NCI-H748 (cell line): ENCODE results near the gene DIP2C.
"Not testable (repeated sequence)": the region's sequence is repeated elsewhere in the genome, so short reads cannot be mapped to it uniquely, and the experiment has no call there.

Experiments used
- DNase-seq: peaks from one replicate; lab custom pipeline; 2025; ENCODE audit not compliant: unreplicated experiment; lab: John Stamatoyannopoulos, UW

Gene DIP2C

DNA sequence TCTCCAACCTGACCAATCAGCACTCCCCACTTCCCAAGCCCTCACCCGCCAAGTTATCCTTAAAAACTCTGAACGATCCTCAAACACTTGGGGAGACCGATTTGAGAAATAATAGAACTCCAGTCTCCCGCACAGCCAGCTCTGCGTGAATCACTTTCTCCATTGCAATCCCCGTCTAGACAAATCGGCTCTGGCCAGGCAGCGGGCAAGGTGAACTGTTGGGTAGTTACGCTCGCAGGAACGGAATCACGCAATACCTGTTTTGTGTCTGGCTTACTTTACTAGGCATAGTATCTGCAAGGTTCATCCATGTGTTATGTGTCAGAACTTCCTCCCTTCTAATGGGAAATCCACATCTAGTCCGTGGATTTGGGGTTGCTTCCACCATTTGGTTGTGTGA is 282.5 kb downstream of the DIP2C start:
- no peak for DNase-seq

DNA sequence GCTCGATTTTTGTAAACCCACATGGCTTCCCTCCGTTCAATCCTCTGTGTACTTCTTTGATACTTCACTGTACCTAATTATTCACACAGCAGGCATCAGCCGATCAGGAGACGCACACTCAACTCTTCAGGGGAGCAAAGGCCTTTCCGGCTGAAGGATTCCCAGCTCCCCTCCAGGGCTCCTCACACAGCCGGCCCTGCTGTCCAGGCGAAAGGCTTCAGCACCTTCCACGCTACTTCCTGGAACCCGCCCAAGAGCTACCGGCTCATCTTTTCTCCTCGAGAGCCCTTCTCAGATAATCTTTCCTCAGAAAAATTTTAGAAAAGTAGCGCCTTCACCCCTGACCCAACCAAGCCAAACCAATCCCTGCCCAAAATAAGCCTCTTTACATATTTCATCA is 283.8 kb downstream of the DIP2C start:
- DNase-seq = no peak

- DNase-seq = no peak
Measured at GRCh38 chr10:404991-405390, 284.5 kb downstream of the DIP2C start.

DNA sequence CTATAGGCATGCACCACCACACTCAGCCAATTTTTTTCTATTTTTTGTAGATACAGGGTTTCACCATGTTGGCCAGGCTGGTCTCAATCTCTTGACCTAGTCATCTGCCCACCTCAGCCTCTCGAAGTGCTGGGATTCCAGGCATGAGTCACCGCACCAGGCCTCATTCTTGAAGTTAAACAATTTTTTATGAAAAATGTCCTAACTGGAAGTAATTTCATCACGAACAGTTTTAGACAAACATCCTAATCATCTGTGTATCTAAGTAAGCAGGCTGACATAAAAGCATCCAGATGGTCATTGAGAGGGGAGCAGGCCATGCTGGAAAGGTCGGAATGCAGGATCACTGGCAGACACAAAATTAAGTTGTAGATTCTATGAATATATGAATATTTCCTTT is 285.1 kb downstream of the DIP2C start:
- DNase-seq = no peak

GRCh38 chr10:398954-399353 is 290.5 kb downstream of the DIP2C start:
- no peak for DNase-seq

GRCh38 chr10:397321-398068 is 292.0 kb downstream of the DIP2C start:
- no peak for DNase-seq

- no peak for DNase-seq
Measured at GRCh38 chr10:396535-397220, 292.8 kb downstream of the DIP2C start.

DNA sequence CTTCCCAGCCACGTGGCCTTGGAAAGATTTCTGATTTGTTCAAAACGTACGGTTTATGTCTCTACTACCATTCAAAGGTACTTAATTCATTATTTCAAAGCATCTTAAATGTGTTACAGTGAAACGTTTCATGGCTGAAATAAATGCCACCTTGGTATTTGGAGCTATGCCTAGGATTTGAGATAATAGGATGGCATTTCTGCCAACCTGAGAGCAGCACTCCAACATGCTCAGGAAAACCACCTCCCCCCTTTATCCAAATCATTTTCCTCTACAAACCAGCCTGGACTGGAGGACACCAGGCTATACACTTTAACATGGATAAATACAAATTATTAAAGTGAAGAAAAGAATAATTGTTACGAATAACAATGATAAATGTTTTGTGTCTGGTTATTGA is 293.4 kb downstream of the DIP2C start:
- DNase-seq = no peak

DNA sequence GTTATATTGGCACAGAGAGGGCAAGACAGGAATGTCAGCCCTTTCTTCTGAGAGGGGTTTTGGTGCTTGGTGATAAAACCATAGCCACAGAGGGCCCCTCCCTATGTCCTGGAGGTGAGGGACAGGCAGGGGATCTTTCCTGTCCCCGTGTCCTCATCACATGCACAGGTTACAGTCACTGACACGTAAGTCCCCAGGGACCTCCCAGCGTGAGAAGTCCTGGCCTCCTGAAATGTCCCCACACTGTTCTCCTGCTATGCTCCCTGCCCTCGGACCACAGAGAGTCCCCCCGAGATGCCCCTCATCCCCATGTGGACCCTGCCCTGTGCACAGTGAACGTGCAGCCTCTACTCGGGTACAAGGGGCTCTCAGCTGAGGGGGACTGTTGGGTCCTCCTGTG is 293.8 kb downstream of the DIP2C start:
- DNase-seq = no peak

DNA sequence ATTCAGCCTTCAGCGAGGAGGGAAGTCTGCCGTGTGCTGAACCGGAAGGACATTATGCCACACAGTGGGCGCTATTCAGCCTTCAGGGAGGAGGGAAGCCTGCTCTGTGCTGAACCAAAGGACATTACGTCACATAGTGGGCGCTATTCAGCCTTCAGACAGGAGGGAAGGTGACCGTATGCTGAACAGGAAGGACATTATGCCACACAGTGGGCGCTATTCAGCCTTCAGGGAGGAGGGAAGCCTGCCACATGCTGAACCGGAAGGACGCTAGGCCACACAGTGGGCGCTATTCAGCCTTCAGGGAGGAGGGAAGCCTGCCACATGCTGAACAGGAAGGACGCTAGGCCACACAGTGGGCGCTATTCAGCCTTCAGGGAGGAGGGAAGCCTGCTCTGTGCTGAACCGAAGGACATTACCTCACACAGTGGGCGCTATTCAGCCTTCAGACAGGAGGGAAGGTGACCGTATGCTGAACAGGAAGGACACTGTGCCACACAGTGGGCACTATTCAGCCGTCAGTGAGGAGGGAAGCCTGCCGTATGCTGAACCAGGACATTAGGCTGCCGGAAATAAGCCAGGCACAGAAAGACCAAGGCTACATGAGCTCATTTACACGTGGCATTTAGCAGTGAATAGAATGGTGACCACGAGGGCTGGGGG is 294.9 kb downstream of the DIP2C start:
- DNase-seq = not testable (repeated sequence)

- no peak for DNase-seq
Measured at GRCh38 chr10:393787-394438, 295.6 kb downstream of the DIP2C start.

- no peak for DNase-seq
Measured at GRCh38 chr10:393106-393745, 296.2 kb downstream of the DIP2C start.

- DNase-seq = no peak
Measured at GRCh38 chr10:392705-393037, 296.8 kb downstream of the DIP2C start.

- DNase-seq = no peak
Measured at GRCh38 chr10:391847-392704, 297.4 kb downstream of the DIP2C start.

GRCh38 chr10:391305-391704 is 298.2 kb downstream of the DIP2C start:
- DNase-seq = peak; percentile 73

DNA sequence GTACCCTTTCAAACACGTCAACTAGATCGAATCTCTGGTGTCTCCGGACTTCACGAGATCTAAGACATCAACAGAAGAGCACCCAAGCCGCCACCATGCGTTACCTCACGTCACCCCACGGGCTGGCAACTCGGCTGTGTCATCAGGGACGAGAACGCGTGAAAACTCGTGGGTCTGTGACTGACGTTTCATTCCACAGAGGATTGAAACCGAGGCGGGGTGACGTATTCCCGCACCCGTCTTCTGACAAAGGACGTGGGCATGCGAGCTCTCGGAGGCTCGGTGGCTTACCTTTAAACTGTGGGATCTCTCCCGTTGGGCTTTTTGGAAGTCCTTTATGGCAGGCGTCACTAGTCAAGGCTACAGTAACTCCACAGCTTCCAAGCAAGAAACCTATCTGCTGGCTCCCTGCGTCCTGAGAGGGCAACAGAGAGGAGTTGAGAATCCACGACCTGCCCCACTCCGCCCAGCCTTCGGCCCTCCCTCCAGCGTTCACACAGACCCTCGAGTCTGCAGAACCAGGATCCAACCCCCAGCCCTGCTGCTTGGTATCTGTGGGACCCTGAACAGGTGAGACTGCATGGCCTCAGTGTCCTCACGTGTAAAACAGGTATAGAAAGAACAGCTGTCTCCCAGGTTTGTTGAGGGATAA is 298.9 kb downstream of the DIP2C start:
- no peak for DNase-seq

DNA sequence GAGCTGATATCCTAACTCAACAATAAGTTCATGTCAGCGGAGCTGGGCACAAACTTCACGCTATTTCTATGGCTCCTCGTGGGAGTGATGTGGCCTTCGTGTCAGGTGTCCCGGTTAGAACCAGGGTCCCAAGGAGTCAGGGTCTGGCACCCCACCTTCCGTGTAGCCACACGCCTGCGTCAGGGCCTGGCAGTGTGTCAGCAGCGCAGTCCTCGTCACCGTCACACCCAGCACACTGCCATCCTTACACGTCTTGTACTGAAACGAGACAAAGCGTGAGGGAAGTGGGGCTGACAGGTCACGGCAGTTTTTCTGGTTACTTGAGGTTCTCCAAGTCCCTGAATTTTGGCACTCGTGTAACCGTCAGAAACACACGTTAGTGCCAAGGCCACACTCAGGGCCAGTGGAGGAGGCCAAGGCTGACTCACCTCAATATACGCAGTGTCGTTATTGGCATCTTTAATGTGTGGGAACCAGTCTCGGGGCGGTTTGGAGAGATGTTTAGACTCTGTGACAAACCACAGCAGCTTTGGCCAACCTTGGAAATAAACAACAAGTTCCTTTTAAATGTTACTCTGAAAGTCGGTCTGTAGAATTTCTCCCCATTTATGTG is 299.5 kb downstream of the DIP2C start:
- no peak for DNase-seq

- no peak for DNase-seq
Measured at GRCh38 chr10:389261-389790, 300.1 kb downstream of the DIP2C start.

DNA sequence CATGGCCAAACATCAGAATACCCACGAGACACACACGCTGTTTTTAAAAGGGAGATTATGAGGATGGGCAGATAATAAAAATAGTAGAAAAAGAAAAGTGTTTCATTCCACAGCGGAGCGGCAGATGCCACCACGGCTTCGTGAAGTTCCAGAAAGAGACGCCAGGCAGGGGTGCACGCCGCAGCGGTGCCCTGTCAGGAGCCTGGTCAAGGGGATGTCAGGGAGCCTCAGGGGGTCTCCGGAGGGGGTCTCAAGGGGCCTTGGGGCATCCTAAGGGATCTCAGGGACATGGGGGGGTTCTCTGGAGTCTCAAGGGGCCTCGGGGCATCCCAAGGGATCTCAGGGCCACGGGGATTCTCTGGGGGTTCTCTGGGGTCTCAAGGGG is 300.8 kb downstream of the DIP2C start:
- no peak for DNase-seq
